HUES6 (cell line): ENCODE results near the gene PRKRA.

Source experiments
- H3K27ac ChIP-seq: 2 replicates; pipeline ENCODE4 v1.7.0; 2013; ENCODE audit warnings: low read depth, mild to moderate bottlenecking, low read length, inconsistent platforms
- H3K27me3 ChIP-seq: 2 replicates; pipeline ENCODE4 v1.6.1; 2013; ENCODE audit warnings: low read length; ENCODE audit not compliant: control insufficient read depth, insufficient read depth
- H3K36me3 ChIP-seq: 2 replicates; pipeline ENCODE4 v1.6.1; 2013; ENCODE audit warnings: low read length; ENCODE audit not compliant: control insufficient read depth, insufficient read depth
- H3K4me1 ChIP-seq: 2 replicates; pipeline ENCODE4 v1.6.1; 2013; ENCODE audit warnings: low read length; ENCODE audit not compliant: control insufficient read depth, insufficient read depth
- H3K4me3 ChIP-seq: 2 replicates; pipeline ENCODE4 v1.5.1; 2013; ENCODE audit warnings: low read depth, low read length
- H3K9ac ChIP-seq: one replicate; pipeline ENCODE4 v1.6.1; 2013; ENCODE audit warnings: mild to moderate bottlenecking, low read length
- H3K9me3 ChIP-seq: 2 replicates; pipeline ENCODE4 v1.6.1; 2013; ENCODE audit warnings: low read depth, low read length; ENCODE audit not compliant: control insufficient read depth, insufficient read depth

The PRKRA gene

DNA sequence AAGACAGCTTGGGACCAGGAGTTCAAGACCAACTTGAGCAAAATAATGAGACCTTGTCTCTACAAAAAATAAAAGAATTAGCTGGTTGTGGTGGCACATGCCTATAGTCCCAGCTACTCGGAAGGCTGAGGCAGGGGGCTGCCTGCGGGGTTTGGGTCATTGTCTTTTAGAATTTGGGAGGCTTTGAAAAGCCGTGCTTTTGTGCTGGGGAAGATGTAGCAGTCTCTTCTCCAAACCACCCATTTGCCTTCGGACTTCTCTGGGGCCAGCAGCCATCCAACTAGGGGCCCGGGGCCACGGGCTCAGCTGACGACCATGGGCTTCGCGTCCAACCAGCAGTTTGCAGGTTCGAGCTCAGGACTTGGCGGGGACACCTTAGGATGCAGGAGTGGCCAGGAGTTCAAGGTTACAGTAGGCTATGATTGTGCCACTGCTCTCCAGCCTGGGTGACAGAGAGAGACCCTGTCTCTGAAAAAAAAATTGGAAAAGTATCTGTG, 6.5 kb upstream of the PRKRA start:
- H3K9me3 ChIP-seq: no peaks in the 10 kb centered on the region
- H3K9ac ChIP-seq: no peak overlapping the region
- no peak overlapping the region for H3K4me3 ChIP-seq
- H3K4me1 ChIP-seq: no peaks in the 10 kb centered on the region
- H3K27me3 ChIP-seq: no peaks in the 10 kb centered on the region
- H3K36me3 ChIP-seq: no peaks in the 10 kb centered on the region
- H3K27ac ChIP-seq: no peak overlapping the region

DNA sequence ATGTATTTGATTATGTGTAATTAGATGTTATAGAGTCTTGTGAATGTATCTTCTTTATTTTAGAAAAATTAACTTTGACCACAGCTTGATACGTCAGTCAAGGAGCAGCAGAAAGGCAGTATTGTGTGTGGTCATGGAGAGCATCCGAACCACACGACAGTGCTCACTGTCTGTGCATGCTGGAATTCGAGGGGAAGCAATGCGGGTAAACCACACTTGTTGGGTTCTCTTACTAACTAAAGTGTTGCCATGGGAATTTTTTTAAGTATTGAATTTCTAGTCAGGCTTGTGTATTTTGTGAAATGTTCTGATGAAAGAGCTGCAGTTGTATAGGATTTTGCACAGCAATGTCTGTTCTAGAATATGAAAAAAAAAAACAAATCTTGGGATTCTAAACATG, 5.0 kb upstream of the PRKRA start:
- no peak overlapping the region for H3K27ac ChIP-seq
- no peaks in the 10 kb centered on the region for H3K9me3 ChIP-seq
- H3K9ac ChIP-seq: no peak overlapping the region
- no peaks in the 10 kb centered on the region for H3K27me3 ChIP-seq
- no peaks in the 10 kb centered on the region for H3K36me3 ChIP-seq
- H3K4me1 ChIP-seq: 0 out of 2 replicates have a peak, but pooled peaks cover 3% of the 10 kb centered on the region
- no peak overlapping the region for H3K4me3 ChIP-seq

DNA sequence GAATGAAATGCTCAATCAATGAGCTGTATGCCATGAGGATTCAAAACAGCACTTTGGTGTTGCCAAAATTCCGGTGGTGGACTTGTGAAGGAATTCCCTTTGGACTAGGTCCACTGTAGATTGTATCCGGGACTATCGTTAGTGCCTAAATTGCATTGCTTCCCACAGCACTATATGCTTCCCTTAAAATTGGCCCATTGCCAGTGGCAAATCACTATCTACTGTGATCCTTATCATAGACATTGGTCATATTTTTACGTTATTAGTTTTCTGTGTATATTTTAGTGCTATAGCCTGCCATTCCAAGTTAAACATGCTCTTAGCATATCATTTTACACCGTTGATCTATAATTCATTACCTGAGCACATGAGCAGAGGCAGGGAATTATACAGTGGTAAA, 1.9 kb upstream of the PRKRA start:
- H3K4me3 ChIP-seq: no peak overlapping the region
- H3K4me1 ChIP-seq: 0 out of 2 replicates have a peak, but pooled peaks cover 3% of the 10 kb centered on the region
- H3K9ac ChIP-seq: no peak overlapping the region
- H3K9me3 ChIP-seq: no peaks in the 10 kb centered on the region
- no peak overlapping the region for H3K27ac ChIP-seq
- peaks cover 17% of the 10 kb centered on the region for H3K36me3 ChIP-seq
- H3K27me3 ChIP-seq: no peaks in the 10 kb centered on the region

DNA sequence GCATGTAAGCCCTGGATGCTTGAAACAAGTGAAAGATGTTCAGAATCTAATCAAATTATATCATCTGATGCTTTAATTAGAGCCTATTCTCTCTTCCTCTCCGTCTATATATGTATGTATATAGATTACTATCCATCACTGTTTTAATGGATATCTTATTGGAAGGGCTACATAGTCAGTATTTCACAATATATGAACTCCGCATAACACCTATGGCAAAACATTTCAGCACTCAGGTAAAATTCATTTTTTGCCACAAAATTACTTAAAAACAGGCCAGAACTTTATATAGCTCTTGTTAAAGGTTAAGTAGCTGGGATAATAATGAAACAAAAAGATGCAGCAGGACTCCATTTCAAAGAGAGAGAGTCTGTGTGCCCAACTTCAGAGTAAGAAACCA, 1.4 kb upstream of the PRKRA start:
- H3K4me3 ChIP-seq: no peak overlapping the region

DNA sequence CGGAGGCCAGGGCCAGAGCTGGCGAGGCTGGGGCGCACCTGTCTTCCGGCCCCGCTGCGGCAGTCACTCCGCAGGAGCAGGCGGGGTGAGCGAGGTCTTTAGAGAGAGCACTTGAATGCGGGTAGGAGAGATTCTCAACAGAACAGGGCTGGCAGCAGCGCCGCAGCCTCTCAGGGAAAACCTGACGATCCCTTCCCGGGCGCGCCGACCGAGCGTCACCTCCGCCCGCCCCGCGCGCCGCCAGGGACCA, 526 bp downstream of the PRKRA start:
- Histone ChIP-seq H3K9me3 (no peaks in the 10 kb centered on the region), H3K27ac (peak overlapping the region; percentile 94), H3K4me1 (0 out of 2 replicates have a peak, but pooled peaks cover 3% of the 10 kb centered on the region), H3K4me3 (peak overlapping the region; percentile 95), H3K9ac (peak overlapping the region; percentile 100), H3K36me3 (peaks cover 36% of the 10 kb centered on the region), H3K27me3 (no peaks in the 10 kb centered on the region)

More for the DNA sequence above, 1.4 kb upstream of the PRKRA start:
- Histone ChIP-seq H3K36me3 (peaks cover 21% of the 10 kb centered on the region), H3K9ac (no peak overlapping the region), H3K27me3 (no peaks in the 10 kb centered on the region), H3K9me3 (no peaks in the 10 kb centered on the region), H3K4me1 (0 out of 2 replicates have a peak, but pooled peaks cover 3% of the 10 kb centered on the region), H3K27ac (no peak overlapping the region)

DNA sequence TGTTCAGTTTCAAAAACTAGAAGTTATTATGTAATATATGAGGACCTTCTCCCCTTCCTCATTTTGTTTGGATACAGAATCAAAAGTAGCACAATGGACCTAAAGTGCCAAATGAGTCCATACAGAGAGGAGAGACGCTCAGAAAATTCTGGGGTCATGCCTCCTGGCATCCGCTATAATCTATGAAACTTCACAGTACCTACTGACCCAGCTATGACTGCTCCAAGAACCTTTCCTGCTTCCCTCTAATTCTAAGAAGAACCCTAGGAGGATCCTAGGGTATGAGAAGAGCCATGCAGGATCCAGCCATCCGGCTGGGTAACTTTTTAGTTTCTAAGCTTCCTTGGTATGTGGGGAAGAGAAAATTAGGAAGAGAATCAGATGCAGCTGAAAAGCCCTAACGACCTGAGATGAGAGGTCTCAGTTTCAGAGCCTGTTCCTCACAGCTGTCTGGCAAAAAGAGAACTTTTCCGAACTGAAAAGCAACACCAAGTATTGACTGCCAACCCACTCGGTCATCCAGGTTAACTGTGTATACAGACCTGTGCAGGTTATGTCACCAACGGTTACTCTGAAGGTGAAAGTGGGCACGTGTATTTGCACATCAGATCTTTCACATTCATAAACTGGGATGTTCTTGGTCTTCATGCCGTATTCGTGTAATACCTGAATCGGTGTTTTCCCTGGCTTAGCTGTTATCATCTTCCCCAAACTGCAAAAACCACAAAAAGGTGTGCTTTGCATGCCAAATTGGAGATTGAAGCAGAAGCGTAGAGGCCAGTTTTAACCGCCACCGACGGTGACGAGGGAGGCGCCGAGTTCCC, 1.1 kb downstream of the PRKRA start:
- Histone ChIP-seq H3K4me1 (0 out of 2 replicates have a peak, but pooled peaks cover 3% of the 10 kb centered on the region), H3K27ac (peak overlapping the region; percentile 94; the same call in 1 of the 2 replicates), H3K9me3 (no peaks in the 10 kb centered on the region), H3K27me3 (no peaks in the 10 kb centered on the region), H3K9ac (peak overlapping the region; percentile 100), H3K36me3 (peaks cover 41% of the 10 kb centered on the region), H3K4me3 (peak overlapping the region; percentile 95)

DNA sequence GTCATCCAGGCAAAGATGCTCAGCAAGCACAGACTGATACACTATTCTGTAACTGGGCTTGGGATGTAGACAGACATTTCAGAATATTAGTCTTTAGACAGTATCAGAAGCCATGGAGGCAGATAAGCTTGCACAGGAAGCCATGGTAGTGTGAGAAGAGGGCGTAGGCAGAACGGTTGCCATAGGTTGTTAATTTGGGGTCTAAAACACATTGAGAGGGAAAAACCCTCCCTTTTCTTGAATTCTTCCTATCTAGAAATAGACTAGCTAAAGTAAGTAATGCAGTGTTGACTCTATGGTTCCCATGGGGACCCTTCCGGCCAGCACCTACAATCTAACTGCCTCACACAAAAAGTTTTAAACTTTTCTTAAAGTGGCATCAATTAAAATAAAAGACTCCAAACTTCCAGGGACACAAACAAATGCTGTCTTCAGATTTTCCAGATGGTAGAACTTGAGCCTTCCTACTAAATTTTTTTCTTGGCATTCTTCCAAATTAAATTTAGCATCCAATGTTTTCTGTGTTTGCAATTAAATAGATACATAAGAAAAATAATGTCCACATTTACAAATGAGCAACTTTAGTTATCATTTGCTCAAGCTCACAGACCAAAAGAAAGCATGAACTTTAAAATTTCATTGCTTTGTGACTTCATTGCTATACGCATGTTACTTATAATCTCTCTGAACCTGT, 1.9 kb downstream of the PRKRA start:
- H3K4me3 ChIP-seq: peak overlapping the region; percentile 95; the same call in 1 of the 2 replicates
- no peaks in the 10 kb centered on the region for H3K9me3 ChIP-seq
- H3K4me1 ChIP-seq: 0 out of 2 replicates have a peak, but pooled peaks cover 3% of the 10 kb centered on the region
- H3K36me3 ChIP-seq: peaks cover 49% of the 10 kb centered on the region
- H3K27ac ChIP-seq: no peak overlapping the region
- H3K9ac ChIP-seq: no peak overlapping the region
- H3K27me3 ChIP-seq: no peaks in the 10 kb centered on the region

DNA sequence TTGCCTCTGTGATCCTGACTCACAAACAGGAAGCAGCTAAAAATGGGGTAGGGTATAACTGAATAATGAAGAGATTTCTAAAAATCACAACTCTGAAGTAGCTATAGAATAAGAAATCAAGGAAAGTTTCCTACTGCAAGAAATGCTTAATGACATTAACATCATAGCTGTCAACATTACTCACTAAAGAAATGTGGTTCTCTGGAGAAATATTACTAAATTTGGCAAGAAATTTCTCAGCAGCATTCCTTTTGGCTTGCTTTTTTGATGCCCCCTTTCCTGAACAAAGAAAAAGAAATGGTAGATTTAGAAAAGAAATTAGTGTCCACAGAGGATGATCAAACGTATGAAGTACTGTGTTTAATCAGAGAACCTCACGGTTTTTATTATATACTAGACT, 9.5 kb downstream of the PRKRA start:
- H3K9ac ChIP-seq: no peak overlapping the region
- no peak overlapping the region for H3K4me3 ChIP-seq
- no peaks in the 10 kb centered on the region for H3K9me3 ChIP-seq
- H3K27ac ChIP-seq: no peak overlapping the region
- no peaks in the 10 kb centered on the region for H3K27me3 ChIP-seq
- H3K36me3 ChIP-seq: peaks cover 88% of the 10 kb centered on the region
- peaks cover 13% of the 10 kb centered on the region for H3K4me1 ChIP-seq

DNA sequence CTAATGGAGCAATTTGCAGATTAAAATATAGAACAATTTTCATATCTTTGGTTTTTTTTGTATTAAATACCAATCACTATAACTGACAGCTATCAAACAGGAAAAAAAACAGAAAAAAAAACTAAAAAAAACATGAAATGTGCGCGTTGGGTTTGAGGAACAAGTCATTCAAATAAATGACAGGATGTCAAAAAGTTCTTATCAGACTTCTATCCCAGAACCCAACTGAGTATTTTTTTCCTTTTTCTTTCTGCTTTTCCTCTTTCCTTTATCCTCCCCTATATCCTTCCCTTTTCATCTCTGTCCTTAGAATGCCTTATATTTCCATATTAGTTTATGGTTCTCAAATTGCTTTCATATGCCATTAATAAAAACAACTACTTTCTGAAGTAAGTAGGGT, 14.3 kb downstream of the PRKRA start:
- peaks cover 13% of the 10 kb centered on the region for H3K4me1 ChIP-seq
- no peak overlapping the region for H3K4me3 ChIP-seq
- no peak overlapping the region for H3K27ac ChIP-seq
- no peaks in the 10 kb centered on the region for H3K9me3 ChIP-seq
- H3K9ac ChIP-seq: no peak overlapping the region
- H3K36me3 ChIP-seq: peaks cover 89% of the 10 kb centered on the region
- no peaks in the 10 kb centered on the region for H3K27me3 ChIP-seq

DNA sequence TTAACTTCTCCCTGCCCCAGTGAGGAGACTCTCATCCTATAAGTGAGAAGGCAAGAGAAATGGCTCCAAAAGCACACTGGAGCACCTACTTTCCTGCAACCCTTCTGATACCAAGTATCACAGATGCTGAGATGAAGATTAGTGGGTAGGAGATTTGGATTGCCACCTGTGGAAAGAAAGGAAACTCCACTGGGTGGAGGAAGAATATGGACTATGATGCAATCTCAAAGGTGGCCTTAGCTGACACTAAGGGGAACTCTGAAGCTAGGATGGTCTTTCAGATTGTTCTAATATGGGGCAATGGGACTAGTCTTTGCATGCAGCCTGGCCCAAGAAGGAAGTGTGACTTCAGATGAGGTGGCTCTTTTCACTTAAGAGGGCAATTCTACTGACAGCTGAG, 21.6 kb downstream of the PRKRA start:
- Histone ChIP-seq H3K9me3 (no peaks in the 10 kb centered on the region), H3K4me3 (no peak overlapping the region), H3K27me3 (no peaks in the 10 kb centered on the region), H3K4me1 (no peaks in the 10 kb centered on the region), H3K9ac (no peak overlapping the region), H3K27ac (no peak overlapping the region), H3K36me3 (peaks cover 78% of the 10 kb centered on the region)

DNA sequence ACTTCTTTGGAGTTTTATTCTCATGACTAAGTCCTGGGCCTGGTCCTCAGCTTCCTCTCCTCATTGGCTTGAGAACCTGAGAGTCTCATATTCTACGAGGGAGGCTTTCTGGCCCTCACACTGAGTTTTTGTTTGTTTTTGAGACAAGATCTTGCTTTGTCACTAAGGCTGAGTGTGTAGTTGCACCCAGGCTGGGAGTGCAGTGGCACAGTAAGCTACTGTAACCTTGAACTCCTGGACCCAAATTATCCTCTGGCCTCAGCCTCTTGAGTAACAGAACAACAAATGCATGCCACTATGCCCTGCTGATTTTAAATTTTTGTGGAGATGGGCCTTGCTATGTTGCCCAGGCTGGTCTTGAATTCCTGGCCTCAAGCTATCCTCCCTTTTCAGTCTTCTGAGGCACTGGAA, 22.6 kb downstream of the PRKRA start:
- Histone ChIP-seq H3K27me3 (no peaks in the 10 kb centered on the region), H3K4me3 (no peak overlapping the region), H3K9me3 (no peaks in the 10 kb centered on the region), H3K4me1 (no peaks in the 10 kb centered on the region), H3K36me3 (peaks cover 69% of the 10 kb centered on the region), H3K9ac (no peak overlapping the region), H3K27ac (no peak overlapping the region)
